C4-2B (cell line): Measurements from ENCODE around the gene CLTB.

Experiments
- CTCF ChIP-seq: fragments of 450-650 bp; conservative IDR thresholded peaks from 2 replicates; pipeline ENCODE4 v1.5.1; 2017; ENCODE audit warnings: mild to moderate bottlenecking
- ZFX ChIP-seq: fragments of 450-650 bp; IDR thresholded peaks from 2 replicates; pipeline ENCODE4 v1.6.1; 2017

GRCh38 chr5:176364765-176365350, 51.5 kb downstream of the CLTB start:
- TF ChIP-seq CTCF = no peak
- no peak for TF ChIP-seq ZFX
